Stimulated activated CD4-positive, alpha-beta T cell treated with anti-CD3 and anti-CD28 coated beads, Interleukin-4, amount 100 ng/mL, for 1 hour (primary cell): ENCODE data around the gene OPCML.

Source experiments
- DNase-seq: peaks from one replicate; pipeline ENCODE4 v3.0.0-alpha.2; 2020

OPCML gene

GRCh38 chr11:133531971-133532651 lies at the start of gene OPCML:
Gene OPCML (minus strand): TSS chr11:133532501.
- DNase-seq: no peak

GRCh38 chr11:133581091-133581490 lies 48.8 kb upstream of the OPCML start:
- DNase-seq: no peak

- DNase-seq: no peak
These were observed 47.1 kb upstream of the OPCML start for GRCh38 chr11:133579165-133580031.

GRCh38 chr11:133577403-133577802 lies 45.1 kb upstream of the OPCML start:
- DNase-seq: no peak

GRCh38 chr11:133576351-133576750 lies 44.0 kb upstream of the OPCML start:
- no peak for DNase-seq

GRCh38 chr11:133573081-133573480 lies 40.8 kb upstream of the OPCML start:
- no peak for DNase-seq

- no peak for DNase-seq
These were observed 38.1 kb upstream of the OPCML start for GRCh38 chr11:133570376-133570775.

GRCh38 chr11:133563505-133564025 lies 31.3 kb upstream of the OPCML start:
- no peak for DNase-seq

- no peak for DNase-seq
These were observed 28.2 kb upstream of the OPCML start for GRCh38 chr11:133560472-133560855.

GRCh38 chr11:133559833-133560471 lies 27.7 kb upstream of the OPCML start:
- DNase-seq: no peak

GRCh38 chr11:133559382-133559781 lies 27.1 kb upstream of the OPCML start:
- no peak for DNase-seq

GRCh38 chr11:133555034-133555433 lies 22.7 kb upstream of the OPCML start:
- no peak for DNase-seq

GRCh38 chr11:133553885-133554740 lies 21.8 kb upstream of the OPCML start:
- DNase-seq: no peak

- DNase-seq: no peak
These were observed 20.6 kb upstream of the OPCML start for GRCh38 chr11:133552938-133553337.

GRCh38 chr11:133551064-133551463 lies 18.8 kb upstream of the OPCML start:
- no peak for DNase-seq

GRCh38 chr11:133549826-133550225 lies 17.5 kb upstream of the OPCML start:
- DNase-seq: no peak

- DNase-seq: no peak
These were observed 16.3 kb upstream of the OPCML start for GRCh38 chr11:133548641-133549040.

- no peak for DNase-seq
These were observed 15.7 kb upstream of the OPCML start for GRCh38 chr11:133547808-133548494.

GRCh38 chr11:133545199-133545803 lies 13.0 kb upstream of the OPCML start:
- no peak for DNase-seq

- DNase-seq: no peak
These were observed 9.4 kb upstream of the OPCML start for GRCh38 chr11:133541720-133542095.

- DNase-seq: no peak
These were observed 8.9 kb upstream of the OPCML start for GRCh38 chr11:133541021-133541719.
